GM20000 (cell line): ENCODE results near the gene BBS2.

Experiments
- DNase-seq: peaks from one replicate; pipeline ENCODE4 v3.0.0; 2012; ENCODE audit warnings: low spot score
- TF ChIP-seq, protein P1 (sequence below): IDR thresholded peaks from 2 replicates; pipeline ENCODE4 v1.5.1; 2012; ENCODE audit warnings: mild to moderate bottlenecking, control low read depth; ENCODE audit errors: extremely low read depth, missing control alignments

The BBS2 gene

DNA sequence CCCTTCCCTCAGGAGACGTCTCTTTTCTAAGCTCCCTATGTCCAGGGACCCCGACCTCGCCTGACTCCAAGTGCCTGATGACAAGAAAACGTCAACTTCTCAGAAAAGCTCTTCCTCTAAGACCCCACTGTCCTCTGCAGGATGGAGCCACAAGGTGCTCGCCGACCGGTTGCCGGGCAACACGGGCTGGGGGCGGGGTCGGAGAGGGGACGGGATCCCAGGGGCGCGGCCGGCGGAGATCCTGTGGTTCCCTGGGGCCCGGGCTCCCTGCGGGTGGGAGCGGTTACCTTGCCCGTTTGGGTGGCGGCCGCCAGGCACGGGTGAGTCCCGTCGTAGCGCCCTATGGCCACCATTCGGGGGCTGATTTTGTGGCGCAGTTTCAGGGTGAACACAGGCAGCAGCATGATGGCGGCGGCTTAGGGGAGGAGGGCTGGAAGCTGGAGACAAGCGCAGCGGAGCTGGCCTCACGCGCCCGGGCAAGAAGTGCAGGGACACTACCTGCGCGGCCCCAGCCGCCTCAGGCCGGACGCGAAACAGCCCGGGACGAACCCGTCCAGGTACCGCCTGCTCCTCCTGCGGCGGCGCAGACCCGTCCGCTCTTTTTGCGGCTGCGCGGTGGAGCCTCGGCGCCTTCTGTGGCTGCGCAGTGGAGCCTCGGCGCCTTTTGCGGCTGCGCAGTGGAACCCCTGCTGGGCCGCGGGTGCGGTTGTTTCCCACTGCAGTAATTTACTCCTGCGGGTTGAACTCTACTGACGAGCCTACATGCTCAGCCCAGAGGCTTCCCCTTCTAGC lies at the start of gene BBS2:
Gene BBS2 (minus strand): TSS at position 566 of the 792 bp plus-strand sequence. CDS start 162 bp downstream, at position 404.
- DNase-seq = peak; percentile 94
- TF ChIP-seq, protein P1, sequence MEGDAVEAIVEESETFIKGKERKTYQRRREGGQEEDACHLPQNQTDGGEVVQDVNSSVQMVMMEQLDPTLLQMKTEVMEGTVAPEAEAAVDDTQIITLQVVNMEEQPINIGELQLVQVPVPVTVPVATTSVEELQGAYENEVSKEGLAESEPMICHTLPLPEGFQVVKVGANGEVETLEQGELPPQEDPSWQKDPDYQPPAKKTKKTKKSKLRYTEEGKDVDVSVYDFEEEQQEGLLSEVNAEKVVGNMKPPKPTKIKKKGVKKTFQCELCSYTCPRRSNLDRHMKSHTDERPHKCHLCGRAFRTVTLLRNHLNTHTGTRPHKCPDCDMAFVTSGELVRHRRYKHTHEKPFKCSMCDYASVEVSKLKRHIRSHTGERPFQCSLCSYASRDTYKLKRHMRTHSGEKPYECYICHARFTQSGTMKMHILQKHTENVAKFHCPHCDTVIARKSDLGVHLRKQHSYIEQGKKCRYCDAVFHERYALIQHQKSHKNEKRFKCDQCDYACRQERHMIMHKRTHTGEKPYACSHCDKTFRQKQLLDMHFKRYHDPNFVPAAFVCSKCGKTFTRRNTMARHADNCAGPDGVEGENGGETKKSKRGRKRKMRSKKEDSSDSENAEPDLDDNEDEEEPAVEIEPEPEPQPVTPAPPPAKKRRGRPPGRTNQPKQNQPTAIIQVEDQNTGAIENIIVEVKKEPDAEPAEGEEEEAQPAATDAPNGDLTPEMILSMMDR = no peak

- TF ChIP-seq, protein P1 = no peak
- no peak for DNase-seq
Measured at GRCh38 chr16:56564793-56565477, 45.1 kb upstream of the BBS2 start, which contains the start of gene MT4. Gene MT4, plus strand, starts transcription at chr16:56565073. Its CDS starts 56 bp downstream, at chr16:56565129.

- DNase-seq = no peak
- TF ChIP-seq, protein P1 = no peak
Measured at GRCh38 chr16:56561126-56561525, 41.3 kb upstream of the BBS2 start.

GRCh38 chr16:56560447-56560846 lies 40.6 kb upstream of the BBS2 start:
- TF ChIP-seq, protein P1 = no peak
- DNase-seq = no peak

- DNase-seq = no peak
- TF ChIP-seq, protein P1 = no peak
Measured at GRCh38 chr16:56559109-56559508, 39.3 kb upstream of the BBS2 start.

GRCh38 chr16:56558024-56558747 lies 38.4 kb upstream of the BBS2 start:
- TF ChIP-seq, protein P1 = no peak
- no peak for DNase-seq
